Fibroblast of the aortic adventitia (primary cell): Measurements from ENCODE around the gene CCDC12. TPM values are rescaled to one million over a fixed set of nuclear protein-coding genes. Genes with fewer than 3 reads are reported as not detected.

Experiments
- DNase-seq: peaks from one replicate; pipeline ENCODE4 v3.0.0-alpha.2; 2010; ENCODE audit warnings: low read depth
- H3K4me3 ChIP-seq: 2 replicates; pipeline ENCODE4 v1.5.1; 2011; ENCODE audit warnings: low read depth, mild to moderate bottlenecking, control low read depth, low read length, moderate library complexity
- CTCF ChIP-seq: IDR thresholded peaks from 2 replicates; pipeline ENCODE4 v1.5.1; 2011; ENCODE audit warnings: mild to moderate bottlenecking, low read length, control low read depth, inconsistent platforms; ENCODE audit not compliant: insufficient read depth
- total RNA-seq: library from RNA; depleted of rRNA; stranded (reverse); fragments of >200 nt; gene quantifications from 2 replicates; pipeline ENCODE4 v1.2.3, GENCODE V29; 2012; ENCODE audit warnings: low replicate concordance

Gene CCDC12
- total RNA-seq, 1 donor = 21.6 TPM

GRCh38 chr3:46882377-46883053 lies 94.0 kb downstream of the CCDC12 start:
- no peak for TF ChIP-seq CTCF
- H3K4me3 ChIP-seq = peak overlapping the region; percentile 51
- no peak for DNase-seq

DNA sequence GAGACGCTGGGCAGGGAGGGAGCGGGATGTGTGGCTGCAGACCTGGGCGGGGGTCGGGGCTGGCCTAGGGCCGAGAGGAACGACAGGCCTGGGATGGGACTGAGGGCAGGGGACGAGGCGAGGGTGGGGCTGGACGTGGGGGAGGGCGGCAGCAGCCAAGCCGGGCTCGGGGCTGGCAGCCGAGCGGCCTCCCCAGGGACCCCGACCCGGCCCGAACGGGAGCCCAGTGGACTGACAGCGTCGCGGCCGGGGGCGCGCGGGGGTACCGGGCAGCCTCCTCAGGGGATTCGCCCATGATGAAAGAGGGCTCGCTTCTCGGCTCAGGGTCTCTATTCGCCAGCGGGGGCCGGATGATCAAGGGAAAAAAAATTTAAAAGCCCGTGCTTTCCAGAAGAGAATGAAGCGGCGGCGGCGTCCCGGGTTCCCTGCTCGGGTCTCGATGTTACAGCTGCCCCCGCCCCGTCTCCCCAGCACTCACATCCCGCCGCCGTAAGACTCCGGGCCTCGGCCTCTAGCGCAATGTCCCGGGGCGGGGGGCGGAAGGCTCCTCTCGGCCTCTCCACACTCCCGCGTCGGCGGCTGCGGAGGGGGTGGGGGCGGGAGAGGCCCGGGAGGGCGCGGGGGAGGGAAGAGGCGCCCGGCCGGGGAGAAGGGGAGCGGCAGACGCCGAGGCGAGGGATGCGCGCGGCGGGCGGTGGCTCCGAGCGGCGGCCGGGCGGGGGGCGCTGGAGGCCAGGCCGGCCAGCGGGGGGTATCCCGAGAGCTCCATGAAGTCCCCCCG lies 94.8 kb downstream of the CCDC12 start:
- H3K4me3 ChIP-seq = peak overlapping the region; percentile 51
- no peak for DNase-seq
- TF ChIP-seq CTCF = no peak

GRCh38 chr3:46880884-46881595 lies 95.5 kb downstream of the CCDC12 start:
- H3K4me3 ChIP-seq = no peak overlapping the region
- TF ChIP-seq CTCF = no peak
- DNase-seq = no peak

GRCh38 chr3:46878781-46879436 lies 97.6 kb downstream of the CCDC12 start:
- DNase-seq = no peak
- H3K4me3 ChIP-seq = no peak overlapping the region
- no peak for TF ChIP-seq CTCF

DNA sequence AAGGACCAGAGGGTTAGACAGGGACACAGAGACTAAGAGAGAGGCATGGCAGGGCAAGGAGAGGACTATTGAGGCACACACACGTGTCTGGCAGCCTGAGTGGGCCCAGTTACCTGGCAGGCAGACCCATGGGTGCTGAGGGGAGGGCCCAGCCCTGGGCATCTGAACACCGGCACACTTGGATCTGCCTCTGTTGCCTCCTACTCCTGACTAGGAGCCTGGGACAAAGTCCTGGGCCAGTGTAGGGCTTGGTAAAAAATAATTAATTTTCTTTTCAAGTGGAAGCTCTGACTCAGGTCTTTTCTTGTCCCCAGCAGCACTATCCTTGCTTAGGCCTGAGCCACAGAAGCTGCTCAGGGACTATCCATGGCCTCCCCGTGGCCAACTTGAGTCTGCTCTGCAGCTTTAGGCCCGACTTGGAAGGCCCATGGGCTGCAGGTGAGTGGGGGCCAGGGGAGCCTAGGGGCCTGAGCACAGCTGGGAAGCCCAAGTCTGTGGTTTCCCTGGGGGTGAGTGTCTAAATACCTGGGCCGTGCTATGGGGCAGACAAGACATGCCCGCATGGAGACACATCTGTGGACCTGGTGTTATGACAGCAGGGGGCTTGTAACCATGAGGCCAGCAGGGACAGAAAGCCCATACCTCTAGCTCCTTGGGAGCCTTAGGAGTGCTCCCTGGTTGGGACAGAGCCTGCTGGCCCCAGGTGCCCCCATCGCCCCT lies 99.0 kb downstream of the CCDC12 start, which contains the start of gene PTH1R:
Gene PTH1R, plus strand, starts transcription at position 316 of the 720 bp plus-strand sequence. CDS start 5,839 bp downstream, outside the sequence.
- TF ChIP-seq CTCF = no peak
- no peak for DNase-seq
- H3K4me3 ChIP-seq = no peak within 1 kb of the TSS
